GM12865 (cell line): ENCODE data around the gene CFAP57.

Source experiments
- DNase-seq: peaks from one replicate; pipeline ENCODE4 v3.0.0; 2010; ENCODE audit warnings: low read depth
- H3K4me3 ChIP-seq: 2 replicates; pipeline ENCODE4 v1.5.1; 2011; ENCODE audit warnings: mild to moderate bottlenecking, low read depth, low read length, control low read depth
- TF ChIP-seq, protein P1 (sequence below): IDR thresholded peaks from 2 replicates; pipeline ENCODE4 v1.5.1; 2011; ENCODE audit warnings: low read length, control low read depth, low read depth, inconsistent platforms; ENCODE audit not compliant: insufficient read depth; ENCODE audit errors: missing control alignments

The CFAP57 gene

DNA sequence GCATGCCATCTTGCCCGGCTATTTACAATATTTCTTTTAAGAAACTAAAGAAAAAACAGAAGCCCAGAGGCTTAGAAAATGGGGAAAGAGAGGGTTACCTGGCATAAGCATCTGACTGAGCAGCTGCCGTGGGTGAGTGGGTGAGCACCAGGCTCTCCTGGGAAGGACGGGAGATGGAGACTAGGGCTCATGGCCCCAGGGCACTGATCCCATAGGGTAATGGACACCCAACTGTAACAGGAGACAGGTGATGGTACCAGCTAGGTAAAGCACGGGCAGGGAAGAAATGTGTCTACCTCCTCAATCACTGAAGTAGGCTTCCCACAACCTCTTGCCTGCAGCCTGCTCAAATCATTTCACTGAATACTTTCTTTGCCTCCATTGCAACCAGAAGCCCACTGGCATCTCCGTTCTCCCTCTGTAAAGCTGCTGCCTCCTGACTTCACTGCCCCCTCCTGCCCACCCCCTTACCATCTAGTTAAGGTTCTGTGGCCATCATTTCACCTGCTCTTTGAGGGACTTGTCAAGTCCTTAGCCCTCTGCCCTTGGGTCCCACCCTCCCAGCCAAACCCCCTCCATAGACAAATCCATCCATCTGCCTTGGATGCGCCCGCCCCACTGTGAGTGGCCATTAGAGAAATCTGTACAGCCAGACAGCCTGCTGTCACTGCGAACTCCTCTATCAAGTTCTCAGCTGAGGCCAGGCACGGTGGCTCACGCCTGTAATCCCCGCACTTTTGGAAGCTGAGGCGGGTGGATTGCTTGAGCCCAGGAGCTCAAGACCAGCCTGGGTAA is 103.9 kb downstream of the CFAP57 start:
- no peak overlapping the region for H3K4me3 ChIP-seq
- DNase-seq, result no peak
- TF ChIP-seq, protein P1, sequence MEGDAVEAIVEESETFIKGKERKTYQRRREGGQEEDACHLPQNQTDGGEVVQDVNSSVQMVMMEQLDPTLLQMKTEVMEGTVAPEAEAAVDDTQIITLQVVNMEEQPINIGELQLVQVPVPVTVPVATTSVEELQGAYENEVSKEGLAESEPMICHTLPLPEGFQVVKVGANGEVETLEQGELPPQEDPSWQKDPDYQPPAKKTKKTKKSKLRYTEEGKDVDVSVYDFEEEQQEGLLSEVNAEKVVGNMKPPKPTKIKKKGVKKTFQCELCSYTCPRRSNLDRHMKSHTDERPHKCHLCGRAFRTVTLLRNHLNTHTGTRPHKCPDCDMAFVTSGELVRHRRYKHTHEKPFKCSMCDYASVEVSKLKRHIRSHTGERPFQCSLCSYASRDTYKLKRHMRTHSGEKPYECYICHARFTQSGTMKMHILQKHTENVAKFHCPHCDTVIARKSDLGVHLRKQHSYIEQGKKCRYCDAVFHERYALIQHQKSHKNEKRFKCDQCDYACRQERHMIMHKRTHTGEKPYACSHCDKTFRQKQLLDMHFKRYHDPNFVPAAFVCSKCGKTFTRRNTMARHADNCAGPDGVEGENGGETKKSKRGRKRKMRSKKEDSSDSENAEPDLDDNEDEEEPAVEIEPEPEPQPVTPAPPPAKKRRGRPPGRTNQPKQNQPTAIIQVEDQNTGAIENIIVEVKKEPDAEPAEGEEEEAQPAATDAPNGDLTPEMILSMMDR, result no peak

DNA sequence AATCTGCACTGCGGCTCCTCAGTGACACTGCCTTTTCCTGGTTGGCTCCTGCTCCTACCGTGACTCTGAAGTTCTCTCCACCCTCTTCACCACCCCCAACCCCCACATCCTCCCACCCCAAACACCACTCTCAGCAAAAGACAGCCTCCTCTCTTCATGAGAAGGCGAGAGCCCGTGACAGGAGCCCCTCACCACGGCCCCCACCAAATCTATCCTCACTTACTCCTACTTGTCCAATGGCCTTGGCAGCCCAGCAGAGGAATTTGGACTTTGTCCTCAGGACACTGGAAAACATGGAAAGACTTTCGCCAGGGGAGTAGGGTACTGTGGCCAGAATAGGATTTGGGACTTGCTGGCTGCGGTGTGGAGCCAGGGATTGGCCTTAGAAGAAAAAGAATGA is 104.5 kb downstream of the CFAP57 start:
- TF ChIP-seq, protein P1, result no peak

DNA sequence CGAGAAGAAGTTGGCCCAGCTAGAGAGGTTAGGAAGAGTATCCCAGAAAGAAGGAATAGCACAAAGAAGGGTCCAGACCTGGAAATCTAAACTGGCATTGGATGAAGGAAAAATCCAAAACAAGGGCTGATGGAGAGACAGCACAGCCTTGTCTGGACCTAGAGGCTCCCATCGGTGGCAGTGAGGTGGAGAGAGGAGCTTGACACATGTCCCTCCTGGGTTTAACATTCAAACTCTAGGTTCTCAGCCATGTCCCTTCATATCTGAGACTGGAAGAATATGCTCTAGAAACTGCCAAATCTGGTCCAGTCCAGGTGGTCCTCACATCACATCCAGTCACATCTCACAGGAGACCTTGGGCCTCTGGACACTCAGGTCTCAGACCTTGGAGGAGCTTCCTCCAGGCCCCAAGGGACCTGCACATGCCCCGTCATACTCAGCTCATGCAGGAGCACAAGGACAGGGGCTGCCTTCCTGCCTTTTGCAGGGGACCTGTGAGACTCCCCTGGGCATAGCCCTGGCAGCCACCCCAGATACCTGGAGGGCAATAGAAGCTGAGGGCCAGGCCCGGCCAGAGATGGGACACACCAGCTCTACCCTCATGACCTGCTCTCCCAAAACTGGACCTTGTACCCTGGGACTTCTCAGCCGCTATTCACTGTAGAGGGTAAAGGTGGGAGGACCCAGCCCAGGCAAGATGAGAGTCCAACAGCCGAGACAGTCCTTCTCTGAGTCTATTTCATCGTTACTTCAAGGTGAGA is 105.2 kb downstream of the CFAP57 start:
- TF ChIP-seq, protein P1, result no peak
- DNase-seq, result no peak
- H3K4me3 ChIP-seq, result no peak overlapping the region

More for the DNA sequence above, 104.5 kb downstream of the CFAP57 start:
- no peak for DNase-seq
- no peak overlapping the region for H3K4me3 ChIP-seq

DNA sequence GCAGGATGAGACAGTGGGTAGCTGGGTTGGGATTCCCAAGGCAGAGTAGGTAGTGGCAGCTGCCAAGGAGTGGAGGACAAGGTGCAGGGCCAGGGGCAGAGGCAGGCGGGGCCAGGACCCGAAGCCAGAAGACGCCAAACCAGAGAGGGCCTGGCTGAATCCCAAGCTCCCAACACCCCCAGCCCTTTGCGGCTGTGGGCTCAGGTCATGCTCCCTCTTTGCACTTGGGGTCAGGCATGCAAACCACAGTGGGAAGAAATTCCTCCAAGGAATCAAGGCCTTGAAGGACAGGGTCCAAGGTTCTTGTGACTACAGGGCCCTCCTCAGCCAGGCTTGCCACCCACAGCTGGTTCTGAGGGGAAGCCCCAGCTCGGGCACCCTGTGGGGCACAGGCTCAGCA is 107.0 kb downstream of the CFAP57 start:
- no peak overlapping the region for H3K4me3 ChIP-seq
- DNase-seq, result no peak
- TF ChIP-seq, protein P1, result no peak

DNA sequence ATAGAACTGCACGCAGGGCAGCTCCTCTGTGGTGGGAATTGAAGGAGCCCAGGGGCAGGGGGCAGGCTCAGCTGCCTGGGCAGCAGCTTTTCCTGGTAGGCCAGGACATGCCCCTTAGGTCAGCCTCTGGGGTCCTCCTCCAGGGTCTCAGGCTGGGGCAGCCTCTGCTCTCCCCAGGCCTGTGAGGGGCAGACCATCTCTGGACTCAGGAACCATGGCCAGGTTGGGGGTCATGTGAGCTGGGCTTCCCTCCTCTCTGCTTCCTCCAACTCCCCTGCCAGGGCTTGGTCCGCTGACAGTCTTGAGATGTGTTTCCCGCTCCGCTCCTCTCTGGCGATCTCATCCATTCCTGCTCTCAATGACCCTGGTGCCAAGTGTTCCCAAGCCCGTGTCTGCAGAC is 107.5 kb downstream of the CFAP57 start:
- TF ChIP-seq, protein P1, result no peak
- DNase-seq, result no peak
- no peak overlapping the region for H3K4me3 ChIP-seq

DNA sequence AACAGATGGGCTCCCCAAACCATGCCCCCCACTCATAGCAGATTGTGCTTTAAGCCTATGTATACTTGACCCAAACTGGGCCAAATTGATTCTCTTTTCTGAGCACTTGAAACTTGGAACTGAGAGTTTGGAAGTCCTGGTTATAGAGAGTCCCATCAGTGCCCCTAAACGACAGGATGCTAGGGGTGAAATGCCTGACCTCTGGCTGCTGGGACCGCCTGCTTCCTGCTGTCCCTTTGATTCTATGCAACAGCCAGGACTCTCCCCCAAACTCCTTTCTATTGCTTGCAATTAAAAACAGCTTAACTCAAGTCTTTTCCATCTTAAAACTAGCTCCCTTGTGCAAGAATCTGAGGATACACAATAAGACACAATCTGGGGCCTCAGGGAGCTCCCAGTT is 108.6 kb downstream of the CFAP57 start:
- no peak for DNase-seq
- H3K4me3 ChIP-seq, result no peak overlapping the region
- TF ChIP-seq, protein P1, result no peak
